HepG2 (cell line): ENCODE data around the gene NFIC. TPM values are rescaled to one million over a fixed set of nuclear protein-coding genes. Genes with fewer than 3 reads are reported as not detected.
A peak's percentile ranks its signal among the peaks of the same experiment; 100 is the strongest.

Experiments used
- CREB1 ChIP-seq, 2 experiments: fragments of 450-650 bp in 1 of 2; IDR thresholded peaks; 2 replicates each; pipeline ENCODE4 v1.6.1; 2016 to 2017; ENCODE audit warnings: control low read depth in 1 of 2, mild to moderate bottlenecking in 1 of 2, missing compliant biosample characterization in 1 of 2, missing genetic modification characterization in 1 of 2
- E2F2 ChIP-seq: sonication (generic); formaldehyde crosslinking; IDR thresholded peaks from 2 replicates; pipeline ENCODE4 v1.4.0; 2020; ENCODE audit warnings: missing genetic modification reagents, borderline replicate concordance
- EEA1 ChIP-seq: sonication (generic); formaldehyde crosslinking; IDR thresholded peaks from 2 replicates; pipeline ENCODE4 v1.5.1; 2020; ENCODE audit warnings: mild to moderate bottlenecking, missing genetic modification reagents, borderline replicate concordance
- FOXK2 ChIP-seq: fragments of 450-650 bp; IDR thresholded peaks from 2 replicates; pipeline ENCODE4 v1.6.1; 2016
- GMEB1 ChIP-seq: sonication (generic); formaldehyde crosslinking; IDR thresholded peaks from 2 replicates; pipeline ENCODE4 v1.5.1; 2020; ENCODE audit warnings: missing genetic modification reagents, mild to moderate bottlenecking, borderline replicate concordance
- HHEX ChIP-seq: IDR thresholded peaks from 2 replicates; pipeline ENCODE4 v1.6.1; 2016; ENCODE audit warnings: control low read depth
- TAF15 ChIP-seq: fragments of 200-400 bp; formaldehyde crosslinking; IDR thresholded peaks from one replicate; pipeline ENCODE4 v1.6.1; 2018; ENCODE audit warnings: mild to moderate bottlenecking, low read depth, low read length; ENCODE audit not compliant: poor library complexity, severe bottlenecking
- TCF12 ChIP-seq, 2 experiments: fragments of 450-650 bp in 1 of 2; sonication (generic) in 1 of 2; formaldehyde crosslinking in 1 of 2; IDR thresholded peaks; 2 replicates each; pipeline versions ENCODE4 v1.6.1 to v1.8.0; 2017 to 2022; ENCODE audit warnings: antibody characterized with exemption in 1 of 2, mild to moderate bottlenecking in 1 of 2, missing genetic modification reagents in 1 of 2, moderate library complexity in 1 of 2
- ZFX ChIP-seq: sonication (generic); formaldehyde crosslinking; IDR thresholded peaks from 2 replicates; pipeline ENCODE4 v1.4.0; 2020; ENCODE audit warnings: mild to moderate bottlenecking, low read depth, missing genetic modification reagents, moderate library complexity
- ZNF17 ChIP-seq: sonication (generic); formaldehyde crosslinking; IDR thresholded peaks from 2 replicates; pipeline ENCODE4 v1.5.0; 2020; ENCODE audit warnings: mild to moderate bottlenecking, missing genetic modification reagents
- ZNF281 ChIP-seq: sonication (generic); formaldehyde crosslinking; IDR thresholded peaks from 2 replicates; pipeline ENCODE4 v1.4.0; 2020; ENCODE audit warnings: missing genetic modification reagents, borderline replicate concordance
- ZNF407 ChIP-seq: sonication (generic); formaldehyde crosslinking; IDR thresholded peaks from one replicate; pipeline ENCODE4 v1.5.1; 2020; ENCODE audit warnings: mild to moderate bottlenecking, missing genetic modification reagents; ENCODE audit errors: not compliant biosample characterization
- ZNF878 ChIP-seq: sonication (generic); formaldehyde crosslinking; IDR thresholded peaks from 2 replicates; pipeline ENCODE4 v1.8.1; 2023; ENCODE audit warnings: mild to moderate bottlenecking, missing genetic modification reagents, moderate library complexity
- ZSCAN20 ChIP-seq: sonication (generic); formaldehyde crosslinking; IDR thresholded peaks from 2 replicates; pipeline ENCODE4 v1.4.0; 2020; ENCODE audit warnings: missing genetic modification reagents, mild to moderate bottlenecking, borderline replicate concordance
- polyA plus RNA-seq, 8 experiments: library from polyadenylated mRNA; depleted of rRNA in 3 of 8; stranded (reverse) in 7 of 8; unstranded in 1 of 8; fragments of >200 nt; fragmentation: Illumina TruSeq in 4 of 8; extraction: Trizol in 4 of 8; gene quantifications; 2 replicates each; pipeline versions ENCODE4 v1.2.1 to v1.2.3, GENCODE V29; 2011 to 2016; ENCODE audit warnings: low read depth in 4 of 8, missing spikeins in 1 of 8, mixed read lengths in 1 of 8; ENCODE audit not compliant: insufficient read depth in 1 of 8
- total RNA-seq, 5 experiments: library from RNA; depleted of rRNA; stranded (reverse); fragments of >200 nt; fragmentation: Illumina TruSeq; extraction: Trizol; gene quantifications; 2 replicates each; pipeline ENCODE4 v1.2.3, GENCODE V29; 2016; ENCODE audit warnings: low read depth in 1 of 5

NFIC gene
- total and polyA plus RNA-seq, 2 of the 13 experiments (the other 11 are each of a cell fraction or from before 2014, with no cell fraction given): 1.3 to 2.5 TPM

GRCh38 chr19:3411636-3412035, 45.3 kb downstream of the NFIC start (continued):
- TF ChIP-seq E2F2: no peak
- TF ChIP-seq ZSCAN20: no peak
- no peak for TF ChIP-seq FOXK2
- no peak for TF ChIP-seq ZFX (CRISPR knock-in tag)
- no peak for TF ChIP-seq CREB1 (IDR thresholded peaks at IDR 0.05)
- TF ChIP-seq CREB1 (CRISPR knock-in tag; IDR thresholded peaks at IDR 0.05): no peak
- TF ChIP-seq HHEX (CRISPR knock-in tag): no peak
- TF ChIP-seq ZNF407 (CRISPR knock-in tag): no peak
- no peak; the same call in 1 of the 2 replicates for TF ChIP-seq GMEB1 (CRISPR knock-in tag)
- TF ChIP-seq ZNF281 (CRISPR knock-in tag): no peak
- TF ChIP-seq ZNF17 (CRISPR knock-in tag): no peak
- no peak for TF ChIP-seq ZNF878
- no peak for TF ChIP-seq TAF15
- no peak for TF ChIP-seq TCF12 (IDR thresholded peaks at IDR 0.05)
- TF ChIP-seq TCF12 (CRISPR knock-in tag; IDR thresholded peaks at IDR 0.05): peak; percentile 32; the same call in 1 of the 2 replicates
- TF ChIP-seq EEA1 (CRISPR knock-in tag): no peak
